Stimulated activated CD4-positive, alpha-beta T cell treated with anti-CD3 and anti-CD28 coated beads, TNF-alpha, amount 100 ng/mL, for 24 hours (primary cell): ENCODE results near the gene TTLL7.
"Not testable (repeated sequence)": the region's sequence is repeated elsewhere in the genome, so short reads cannot be mapped to it uniquely, and the experiment has no call there.

Source experiments
- DNase-seq, 3 experiments: peaks; one replicate each; pipeline ENCODE4 v3.0.0-alpha.2; 2020; ENCODE audit warnings: low read depth in 3 of 3

TTLL7 gene

GRCh38 chr1:83995649-83996048, 3.3 kb downstream of the TTLL7 start:
- DNase-seq, result no peak

- no peak for DNase-seq
These were observed 4.8 kb downstream of the TTLL7 start for GRCh38 chr1:83994111-83994510.

GRCh38 chr1:83990734-83991133, 8.2 kb downstream of the TTLL7 start:
- no peak for DNase-seq

- no peak for DNase-seq
These were observed 13.9 kb downstream of the TTLL7 start for GRCh38 chr1:83985048-83985447.

GRCh38 chr1:83983918-83984317, 15.0 kb downstream of the TTLL7 start:
- not testable (repeated sequence) for DNase-seq

- DNase-seq, result no peak
These were observed 20.9 kb downstream of the TTLL7 start for GRCh38 chr1:83978056-83978455.

- DNase-seq, result no peak
These were observed 22.0 kb downstream of the TTLL7 start for GRCh38 chr1:83976920-83977319.

- no peak for DNase-seq
These were observed 28.1 kb downstream of the TTLL7 start for GRCh38 chr1:83970802-83971201.

DNA sequence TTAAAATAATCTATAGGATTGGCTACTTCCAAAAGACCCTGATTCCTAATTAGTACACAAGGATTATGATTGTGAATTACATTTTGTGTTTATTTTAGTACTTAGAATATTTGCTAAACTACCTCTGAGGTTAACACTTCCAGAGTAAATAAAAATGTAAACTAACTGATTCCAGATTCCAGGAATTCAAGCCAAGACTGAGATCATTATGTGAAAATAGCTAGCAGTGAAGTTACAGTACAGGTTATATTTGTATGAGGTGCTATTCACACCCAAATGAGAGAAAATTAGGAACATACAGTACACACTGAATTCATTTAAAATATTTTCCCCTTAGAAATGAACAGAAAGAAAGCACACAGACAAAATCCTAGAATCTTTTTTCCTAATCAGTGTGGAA, 28.8 kb downstream of the TTLL7 start:
- no peak for DNase-seq

DNA sequence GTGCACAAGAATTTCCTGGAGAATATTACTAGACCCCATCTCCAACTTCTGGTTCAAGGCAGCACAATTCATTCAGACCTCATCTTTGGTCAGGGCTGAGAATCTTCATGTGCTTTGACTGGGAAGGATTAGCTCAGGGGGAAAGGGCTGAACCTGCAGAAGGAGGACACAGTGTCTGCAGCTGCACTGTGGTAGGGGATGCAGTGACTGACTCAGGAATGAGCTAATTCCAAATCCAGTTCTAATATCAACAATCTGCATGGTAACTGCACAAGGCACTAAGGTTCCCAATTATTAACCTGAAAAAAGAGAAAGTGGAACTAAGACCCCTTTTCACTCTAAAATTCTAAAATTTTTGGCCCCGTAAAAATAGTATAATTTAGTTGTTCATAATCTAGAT, 31.6 kb downstream of the TTLL7 start:
- DNase-seq, result no peak

DNA sequence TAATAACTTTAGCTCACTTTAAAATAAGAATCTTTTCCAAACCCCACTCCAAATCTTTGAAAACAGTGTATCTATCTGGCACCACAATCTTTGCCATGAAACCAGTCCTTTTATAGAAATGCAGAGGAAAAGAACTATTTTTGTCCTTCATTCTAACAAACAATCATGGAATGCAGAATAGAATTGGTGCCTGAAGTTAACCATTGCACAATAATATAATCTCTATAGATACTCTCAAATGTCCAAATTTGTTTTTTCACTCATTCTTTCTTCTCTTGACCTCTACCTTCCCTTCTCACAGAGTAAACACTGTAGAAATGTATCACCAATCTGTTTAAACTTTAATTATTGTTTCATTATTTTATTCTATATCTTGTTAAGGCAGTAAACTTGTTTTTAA, 34.8 kb downstream of the TTLL7 start:
- DNase-seq, result no peak

- DNase-seq, result no peak
These were observed 37.2 kb downstream of the TTLL7 start for GRCh38 chr1:83961571-83962295.

- no peak for DNase-seq
These were observed 38.2 kb downstream of the TTLL7 start for GRCh38 chr1:83960669-83961277.

GRCh38 chr1:83959824-83960498, 39.0 kb downstream of the TTLL7 start:
- no peak for DNase-seq

DNA sequence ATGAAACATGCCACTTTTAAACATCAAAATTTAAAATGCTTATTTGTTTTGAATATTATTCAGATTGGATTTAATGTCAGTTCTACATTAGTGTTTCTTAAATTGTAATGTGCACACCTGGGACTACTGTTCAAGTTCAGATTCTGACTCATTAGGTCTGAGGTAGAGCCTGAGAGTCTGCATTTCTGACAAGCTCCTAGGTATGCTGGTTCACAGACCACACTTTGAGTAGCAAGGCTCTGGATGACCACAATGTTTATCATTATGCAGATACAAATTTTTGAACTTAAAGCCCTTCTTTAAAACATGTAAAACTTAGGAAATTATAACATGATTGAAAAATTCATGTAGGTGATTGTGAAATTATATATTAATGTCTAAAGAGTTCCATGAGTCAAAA, 40.2 kb downstream of the TTLL7 start:
- DNase-seq, result no peak

- no peak for DNase-seq
These were observed 44.6 kb downstream of the TTLL7 start for GRCh38 chr1:83954166-83954823.

DNA sequence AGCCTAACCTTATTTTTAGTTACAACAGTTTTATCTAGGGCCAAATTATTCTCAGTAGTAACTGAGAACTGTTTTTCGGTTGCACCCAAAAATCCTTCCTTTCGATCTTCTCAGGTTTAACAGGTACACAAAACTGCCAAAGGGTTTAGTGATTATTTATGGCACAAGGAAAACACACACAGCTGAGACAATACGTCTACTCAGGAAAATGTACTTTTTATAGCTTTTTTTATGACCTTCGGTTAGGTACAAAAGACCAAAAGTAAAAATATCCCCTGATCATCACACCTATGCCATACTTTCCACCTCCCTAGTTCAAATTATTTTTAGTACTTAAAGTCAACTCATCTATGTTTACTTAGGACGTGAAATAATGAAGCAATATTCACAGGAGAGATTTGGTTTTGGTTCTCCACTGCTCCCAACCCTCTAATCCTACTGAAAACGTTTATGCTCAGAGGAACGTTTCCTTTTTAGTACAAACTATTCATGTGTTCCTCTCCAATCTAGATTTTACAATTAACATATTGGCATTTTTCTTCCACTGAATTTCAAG, 48.7 kb downstream of the TTLL7 start:
- DNase-seq, result no peak

DNA sequence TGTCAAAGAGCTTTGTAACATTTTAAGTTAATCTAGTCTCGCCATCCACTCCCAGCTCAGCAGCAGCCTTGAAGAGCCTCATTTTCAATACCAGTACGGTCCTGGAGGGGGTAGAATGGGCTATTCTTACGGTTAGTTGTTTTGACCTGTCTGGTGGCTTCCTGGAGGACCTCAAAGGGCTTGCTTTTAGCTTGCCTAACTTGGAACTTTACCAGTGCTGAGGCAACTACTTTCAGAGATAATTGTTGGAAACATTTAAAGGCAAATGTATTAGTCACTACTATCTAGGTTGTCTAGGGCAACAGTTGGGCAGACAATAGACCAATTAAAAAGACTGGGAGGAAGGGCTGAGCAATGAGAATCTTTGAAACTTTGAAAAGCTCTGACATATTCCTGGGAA, 56.0 kb downstream of the TTLL7 start:
- DNase-seq, result no peak

GRCh38 chr1:83934550-83934949, 64.4 kb downstream of the TTLL7 start:
- DNase-seq, result no peak

GRCh38 chr1:83932693-83933092, 66.2 kb downstream of the TTLL7 start:
- DNase-seq, result no peak

DNA sequence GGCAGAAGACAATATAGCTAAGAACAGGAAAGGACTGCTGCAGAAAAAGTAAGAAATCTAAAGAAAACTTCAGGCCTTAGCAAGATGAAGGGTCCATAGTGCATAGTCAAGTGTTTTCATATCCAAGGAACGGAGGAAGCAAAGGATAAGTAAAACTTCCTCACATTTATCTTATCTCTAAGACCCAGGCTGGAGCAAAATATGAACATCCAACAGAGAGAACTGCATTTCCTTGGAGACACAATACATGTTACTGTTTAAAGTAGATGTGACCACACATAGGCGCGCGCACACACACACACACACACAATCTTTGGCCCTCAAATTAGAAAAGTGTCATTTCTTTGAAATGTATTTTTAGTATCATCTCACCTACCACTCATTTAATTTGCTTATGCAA, 66.7 kb downstream of the TTLL7 start:
- no peak for DNase-seq

- no peak for DNase-seq
These were observed 67.2 kb downstream of the TTLL7 start for GRCh38 chr1:83931658-83932253.
